PC-9 (cell line): ENCODE results near the gene KLRG1. TPM values are rescaled to one million over a fixed set of nuclear protein-coding genes. Genes with fewer than 3 reads are reported as not detected.

Experiments
- BruUV-seq: library from RNA; stranded (reverse); fragments of 400-500 nt; replicated peaks from 2 replicates; lab custom pipeline; 2021; lab: Mats Ljungman, UMichigan
- CTCF ChIA-PET: fragments of 300-600 bp; sonication (Branson Sonifier 250); formaldehyde crosslinking; loops from one replicate; lab custom pipeline; 2022; ENCODE audit warnings: antibody characterized with exemption; lab: Charles Lee
- POLR2A ChIA-PET: fragments of 300-600 bp; sonication (Branson Sonifier 250); formaldehyde crosslinking; loops from one replicate; lab custom pipeline; 2022; ENCODE audit warnings: antibody characterized with exemption; ENCODE audit not compliant: unreplicated experiment; lab: Charles Lee
- DNase-seq, 2 experiments: peaks; one replicate each; pipeline versions ENCODE4 v3.0.0 to v3.0.0-alpha.2; 2015 to 2022; ENCODE audit warnings: mixed read lengths in 1 of 2
- H2AFZ ChIP-seq: fragments of 200-600 bp; sonication (generic); 2 replicates; pipeline ENCODE4 v1.8.1; 2017; ENCODE audit warnings: antibody characterized with exemption
- H3F3A ChIP-seq: fragments of 200-600 bp; sonication (generic); 2 replicates; pipeline ENCODE4 v1.8.1; 2017; ENCODE audit warnings: antibody characterized with exemption, mild to moderate bottlenecking, low read depth; ENCODE audit not compliant: insufficient read depth
- H3K27ac ChIP-seq: fragments of 200-600 bp; sonication (generic); 2 replicates; pipeline ENCODE4 v1.6.1; 2016; ENCODE audit warnings: mixed run types
- H3K27me3 ChIP-seq: fragments of 200-600 bp; sonication (generic); 2 replicates; pipeline ENCODE4 v1.6.1; 2016; ENCODE audit warnings: low read depth, mixed run types; ENCODE audit not compliant: insufficient read depth
- H3K36me3 ChIP-seq: fragments of 200-600 bp; sonication (generic); 2 replicates; pipeline ENCODE4 v1.6.1; 2016; ENCODE audit warnings: low read depth, mixed run types
- H3K4me1 ChIP-seq: fragments of 200-600 bp; sonication (generic); replicated peaks from 2 replicates; pipeline ENCODE4 v1.6.1; 2016; ENCODE audit warnings: mixed run types; ENCODE audit not compliant: insufficient read depth
- H3K4me2 ChIP-seq: fragments of 200-600 bp; sonication (generic); 2 replicates; pipeline ENCODE4 v1.6.1; 2017; ENCODE audit warnings: mixed run types
- H3K4me3 ChIP-seq: fragments of 200-600 bp; sonication (generic); 2 replicates; pipeline ENCODE4 v1.6.1; 2016; ENCODE audit warnings: mixed run types
- H3K79me2 ChIP-seq: fragments of 200-600 bp; sonication (generic); 2 replicates; pipeline ENCODE4 v1.6.1; 2017; ENCODE audit warnings: low read depth, mixed run types
- H3K9me2 ChIP-seq: fragments of 200-600 bp; sonication (generic); 2 replicates; pipeline ENCODE4 v1.8.1; 2017; ENCODE audit warnings: mild to moderate bottlenecking; ENCODE audit not compliant: insufficient read depth
- H3K9me3 ChIP-seq: fragments of 200-600 bp; sonication (generic); 2 replicates; pipeline ENCODE4 v1.8.1; 2016; ENCODE audit warnings: low read depth; ENCODE audit not compliant: insufficient read depth
- H4K20me1 ChIP-seq: fragments of 200-600 bp; sonication (generic); 2 replicates; pipeline ENCODE4 v1.8.1; 2017; ENCODE audit not compliant: insufficient read depth
- CTCF ChIP-seq: fragments of 200-600 bp; sonication (generic); conservative IDR thresholded peaks from 2 replicates; pipeline ENCODE4 v1.6.1; 2017; ENCODE audit warnings: mixed run types, antibody characterized with exemption, mild to moderate bottlenecking, moderate library complexity
- EZH2 ChIP-seq: fragments of 200-600 bp; sonication (generic); IDR thresholded peaks from 2 replicates; pipeline ENCODE4 v1.8.0; 2017; ENCODE audit warnings: antibody characterized with exemption, low read depth
- intact Hi-C: fragments of 100-400 bp; cut with micrococcal nuclease; formaldehyde crosslinking; loops from one replicate; pipeline ENCODE4 v1.10.0; 2022; ENCODE audit not compliant: unreplicated experiment
- total RNA-seq: library from RNA; stranded (reverse); gene quantifications from 2 replicates; pipeline ENCODE4 v1.2.3, GENCODE V29; 2021

KLRG1 gene
- total RNA-seq, 1 experiment from 2014 or later: 0.90 TPM

DNA sequence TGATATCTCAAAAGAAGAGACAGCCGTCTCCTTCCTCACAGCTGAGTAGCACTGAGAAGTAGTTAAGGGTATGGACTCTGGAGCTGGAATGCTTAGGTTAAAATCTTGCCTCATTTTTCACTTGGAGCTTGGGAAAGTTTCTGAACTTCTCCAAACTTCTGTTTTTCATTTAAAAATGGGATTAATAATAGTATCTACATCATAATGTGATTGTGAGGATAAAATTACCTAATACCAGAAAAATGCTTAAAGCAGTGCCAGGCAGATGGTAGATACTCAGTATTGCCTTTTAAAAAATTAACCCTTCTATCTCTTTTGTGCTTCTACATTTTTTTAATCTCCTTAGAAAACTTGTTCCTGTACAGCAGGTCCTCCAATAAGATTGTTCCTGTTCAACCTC is 63.3 kb downstream of the KLRG1 start:
- Histone ChIP-seq H4K20me1 (no peaks in the 10 kb centered on the region), H2AFZ (no peak overlapping the region), H3K4me1 (no peaks in the 10 kb centered on the region), H3F3A (no peaks in the 10 kb centered on the region), H3K4me2 (no peak overlapping the region), H3K9me2 (no peaks in the 10 kb centered on the region), H3K4me3 (no peak overlapping the region), H3K36me3 (no peaks in the 10 kb centered on the region), H3K79me2 (no peaks in the 10 kb centered on the region), H3K9me3 (no peaks in the 10 kb centered on the region), H3K27ac (no peak overlapping the region), H3K27me3 (peaks cover 13% of the 10 kb centered on the region)
- ChIA-PET CTCF (interaction anchor here (2.0 kb wide), 1 partner anchor 103 kb away, joined by 5 read pairs; the partner anchor contains the start of gene M6PR), POLR2A (no interaction called here)
- no peak for DNase-seq
- intact Hi-C loops: no loop called here
- no TSS peak for BruUV-seq
- TF ChIP-seq EZH2 (no peak), CTCF (no peak)

Other genes with a start within 250 kb of the KLRG1 start
- gene A2ML1, start 166.9 kb upstream of the KLRG1 start, total RNA-seq: 15.2 and 17.3 TPM in 2 replicates
- 40.7 and 50.9 TPM in 2 replicates for gene PHC1, start 75.0 kb upstream of the KLRG1 start, total RNA-seq
- gene M6PR, start 39.9 kb upstream of the KLRG1 start, total RNA-seq: 237 and 266 TPM in 2 replicates
- not detected in 2 replicates for gene A2M, start 126.4 kb downstream of the KLRG1 start, total RNA-seq
- gene PZP, start 218.8 kb downstream of the KLRG1 start, total RNA-seq: not detected in 2 replicates